Measurements from ENCODE around the gene SENP6. TPM values are rescaled to one million over a fixed set of nuclear protein-coding genes. Genes with fewer than 3 reads are reported as not detected.
"Not testable (repeated sequence)": the region's sequence is repeated elsewhere in the genome, so short reads cannot be mapped to it uniquely, and the experiment has no call there.

SENP6 gene
- total RNA-seq, 1 experiment from 2014 or later = 67.4 TPM

- DNase-seq (ENCODE audit: low read depth, low spot score) = no peak
- in situ Hi-C loops (cut with HindIII; ENCODE audit: low pct_unique_long_range_greater_than_20kb, low sequenced_read_pairs) = no loop called here
These were observed 22.7 kb downstream of the SENP6 start for GRCh38 chr6:75624335-75624734.

GRCh38 chr6:75624988-75625387 lies 23.3 kb downstream of the SENP6 start:
- DNase-seq (ENCODE audit: low read depth, low spot score) = no peak
- in situ Hi-C loops (cut with HindIII; ENCODE audit: low pct_unique_long_range_greater_than_20kb, low sequenced_read_pairs) = no loop called here

- DNase-seq (ENCODE audit: low read depth, low spot score) = no peak
- in situ Hi-C loops (cut with HindIII; ENCODE audit: low pct_unique_long_range_greater_than_20kb, low sequenced_read_pairs) = no loop called here
These were observed 24.9 kb downstream of the SENP6 start for GRCh38 chr6:75626561-75626960.

- in situ Hi-C loops (cut with HindIII; ENCODE audit: low pct_unique_long_range_greater_than_20kb, low sequenced_read_pairs); DNase-seq (ENCODE audit: low read depth, low spot score): not testable (repeated sequence)
These were observed 26.0 kb downstream of the SENP6 start for GRCh38 chr6:75627708-75628107.

- no peak for DNase-seq (ENCODE audit: low read depth, low spot score)
- in situ Hi-C loops (cut with HindIII; ENCODE audit: low pct_unique_long_range_greater_than_20kb, low sequenced_read_pairs) = no loop called here
These were observed 30.4 kb downstream of the SENP6 start for GRCh38 chr6:75631859-75632635.

GRCh38 chr6:75633045-75633444 lies 31.4 kb downstream of the SENP6 start:
- in situ Hi-C loops (cut with HindIII; ENCODE audit: low pct_unique_long_range_greater_than_20kb, low sequenced_read_pairs) = no loop called here
- no peak for DNase-seq (ENCODE audit: low read depth, low spot score)

- no peak for DNase-seq (ENCODE audit: low read depth, low spot score)
These were observed 40.6 kb downstream of the SENP6 start for GRCh38 chr6:75642311-75642710.

GRCh38 chr6:75643173-75643572 lies 41.5 kb downstream of the SENP6 start:
- DNase-seq (ENCODE audit: low read depth, low spot score) = no peak
- in situ Hi-C loops (cut with HindIII; ENCODE audit: low pct_unique_long_range_greater_than_20kb, low sequenced_read_pairs) = no loop called here

More at GRCh38 chr6:75642311-75642710, 40.6 kb downstream of the SENP6 start:
- in situ Hi-C loops (cut with HindIII; ENCODE audit: low pct_unique_long_range_greater_than_20kb, low sequenced_read_pairs) = no loop called here

GRCh38 chr6:75656479-75656878 lies 54.8 kb downstream of the SENP6 start:
- in situ Hi-C loops (cut with HindIII; ENCODE audit: low pct_unique_long_range_greater_than_20kb, low sequenced_read_pairs) = no loop called here
- DNase-seq (ENCODE audit: low read depth, low spot score) = no peak

GRCh38 chr6:75657327-75657726 lies 55.6 kb downstream of the SENP6 start:
- in situ Hi-C loops (cut with HindIII; ENCODE audit: low pct_unique_long_range_greater_than_20kb, low sequenced_read_pairs) = no loop called here
- DNase-seq (ENCODE audit: low read depth, low spot score) = no peak

- DNase-seq (ENCODE audit: low read depth, low spot score) = no peak
- in situ Hi-C loops (cut with HindIII; ENCODE audit: low pct_unique_long_range_greater_than_20kb, low sequenced_read_pairs) = no loop called here
These were observed 64.9 kb downstream of the SENP6 start for GRCh38 chr6:75666592-75666991.

GRCh38 chr6:75673884-75674283 lies 72.2 kb downstream of the SENP6 start:
- no peak for DNase-seq (ENCODE audit: low read depth, low spot score)
- in situ Hi-C loops (cut with HindIII; ENCODE audit: low pct_unique_long_range_greater_than_20kb, low sequenced_read_pairs) = no loop called here

- in situ Hi-C loops (cut with HindIII; ENCODE audit: low pct_unique_long_range_greater_than_20kb, low sequenced_read_pairs) = no loop called here
- DNase-seq (ENCODE audit: low read depth, low spot score) = no peak
These were observed 74.7 kb downstream of the SENP6 start for GRCh38 chr6:75676377-75676776.

GRCh38 chr6:75682548-75682947 lies 80.9 kb downstream of the SENP6 start:
- in situ Hi-C loops (cut with HindIII; ENCODE audit: low pct_unique_long_range_greater_than_20kb, low sequenced_read_pairs); DNase-seq (ENCODE audit: low read depth, low spot score): not testable (repeated sequence)

GRCh38 chr6:75683005-75683404 lies 81.3 kb downstream of the SENP6 start:
- DNase-seq (ENCODE audit: low read depth, low spot score); in situ Hi-C loops (cut with HindIII; ENCODE audit: low pct_unique_long_range_greater_than_20kb, low sequenced_read_pairs): not testable (repeated sequence)

- in situ Hi-C loops (cut with HindIII; ENCODE audit: low pct_unique_long_range_greater_than_20kb, low sequenced_read_pairs); DNase-seq (ENCODE audit: low read depth, low spot score): not testable (repeated sequence)
These were observed 85.9 kb downstream of the SENP6 start for GRCh38 chr6:75687535-75687934.

GRCh38 chr6:75687937-75688336 lies 86.3 kb downstream of the SENP6 start:
- in situ Hi-C loops (cut with HindIII; ENCODE audit: low pct_unique_long_range_greater_than_20kb, low sequenced_read_pairs); DNase-seq (ENCODE audit: low read depth, low spot score): not testable (repeated sequence)

- in situ Hi-C loops (cut with HindIII; ENCODE audit: low pct_unique_long_range_greater_than_20kb, low sequenced_read_pairs) = no loop called here
- no peak for DNase-seq (ENCODE audit: low read depth, low spot score)
These were observed 87.9 kb downstream of the SENP6 start for GRCh38 chr6:75689576-75689975.

GRCh38 chr6:75691012-75691411 lies 89.3 kb downstream of the SENP6 start:
- in situ Hi-C loops (cut with HindIII; ENCODE audit: low pct_unique_long_range_greater_than_20kb, low sequenced_read_pairs) = no loop called here
- no peak for DNase-seq (ENCODE audit: low read depth, low spot score)

Measured in SK-MEL-5 (cell line).